GM23338 (cell line): ENCODE data around the gene TEKT5. TPM values are rescaled to one million over a fixed set of nuclear protein-coding genes. Genes with fewer than 3 reads are reported as not detected.
A peak's percentile ranks its signal among the peaks of the same experiment; 100 is the strongest.

ENCODE experiments used
- ATAC-seq: fragments of 200-7000 bp; cut with Tn5 transposase; 3 replicates; pipeline ENCODE4 v1.9.1; 2020
- DNase-seq: peaks from one replicate; pipeline ENCODE4 v3.0.0-alpha.2; 2015; ENCODE audit warnings: low spot score
- H2AFZ ChIP-seq: fragments of 200-600 bp; sonication (generic); 2 replicates; pipeline ENCODE4 v1.8.0; 2016; ENCODE audit warnings: antibody characterized with exemption, mild to moderate bottlenecking, moderate library complexity
- H3F3A ChIP-seq: fragments of 200-600 bp; sonication (generic); replicated peaks from 2 replicates; pipeline ENCODE4 v1.8.0; 2017; ENCODE audit warnings: antibody characterized with exemption, mixed run types, low read depth
- H3K27ac ChIP-seq: fragments of 200-600 bp; sonication (generic); 2 replicates; pipeline ENCODE4 v1.6.1; 2016; ENCODE audit warnings: low read depth
- H3K27me3 ChIP-seq: fragments of 200-600 bp; sonication (generic); 2 replicates; pipeline ENCODE4 v1.8.0; 2016; ENCODE audit warnings: mild to moderate bottlenecking, mixed run types, moderate library complexity; ENCODE audit not compliant: insufficient read depth
- H3K36me3 ChIP-seq: fragments of 200-600 bp; sonication (generic); 2 replicates; pipeline ENCODE4 v1.8.0; 2016; ENCODE audit warnings: mild to moderate bottlenecking; ENCODE audit not compliant: insufficient read depth
- H3K4me1 ChIP-seq: fragments of 200-600 bp; sonication (generic); 2 replicates; pipeline ENCODE4 v1.8.0; 2016; ENCODE audit warnings: mild to moderate bottlenecking, moderate library complexity; ENCODE audit not compliant: insufficient read depth
- H3K4me2 ChIP-seq: fragments of 200-600 bp; sonication (generic); 2 replicates; pipeline ENCODE4 v1.7.1; 2017; ENCODE audit warnings: mixed run types
- H3K4me3 ChIP-seq: fragments of 200-600 bp; sonication (generic); 2 replicates; pipeline ENCODE4 v1.6.1; 2016; ENCODE audit warnings: mixed run types
- H3K79me2 ChIP-seq: fragments of 200-600 bp; sonication (generic); replicated peaks from 2 replicates; pipeline ENCODE4 v1.8.0; 2017; ENCODE audit warnings: mild to moderate bottlenecking; ENCODE audit not compliant: insufficient read depth
- H3K9me2 ChIP-seq: fragments of 200-600 bp; sonication (generic); 2 replicates; pipeline ENCODE4 v1.8.0; 2017; ENCODE audit not compliant: insufficient read depth
- H4K20me1 ChIP-seq: fragments of 200-600 bp; sonication (generic); replicated peaks from 2 replicates; pipeline ENCODE4 v1.8.0; 2017; ENCODE audit warnings: mild to moderate bottlenecking; ENCODE audit not compliant: insufficient read depth
- H3K27ac Mint-ChIP-seq: 2 replicates; pipeline ENCODE4 v1.8.0; 2020; ENCODE audit warnings: inconsistent platforms, mild to moderate bottlenecking, moderate library complexity, mixed read lengths
- H3K27me3 Mint-ChIP-seq: 3 replicates; pipeline ENCODE4 v1.8.0; 2022; ENCODE audit warnings: low read depth, mild to moderate bottlenecking, moderate library complexity, mixed read lengths, inconsistent platforms; ENCODE audit not compliant: insufficient read depth, poor library complexity
- H3K36me3 Mint-ChIP-seq: 3 replicates; pipeline ENCODE4 v1.8.0; 2021; ENCODE audit warnings: low read depth, mild to moderate bottlenecking, inconsistent platforms, moderate library complexity, mixed read lengths
- H3K4me1 Mint-ChIP-seq: 3 replicates; pipeline ENCODE4 v1.8.0; 2020; ENCODE audit warnings: mild to moderate bottlenecking, inconsistent platforms, mixed read lengths
- H3K4me3 Mint-ChIP-seq: 3 replicates; pipeline ENCODE4 v1.8.0; 2021; ENCODE audit warnings: moderate library complexity, mild to moderate bottlenecking, inconsistent platforms, mixed read lengths
- H3K9me3 Mint-ChIP-seq: 3 replicates; pipeline ENCODE4 v1.8.0; 2020; ENCODE audit warnings: moderate library complexity, mild to moderate bottlenecking, inconsistent platforms, mixed read lengths
- CTCF ChIP-seq, 2 experiments: fragments of 200-600 bp in 1 of 2; sonication (generic) in 1 of 2; conservative IDR thresholded peaks; 2 replicates each; pipeline versions ENCODE4 v1.5.1 to v1.6.1; 2016 to 2017; ENCODE audit warnings: antibody characterized with exemption in 2 of 2, low read depth in 2 of 2, mild to moderate bottlenecking in 2 of 2, moderate library complexity in 1 of 2
- ETS1 ChIP-seq: IDR thresholded peaks from 2 replicates; pipeline ENCODE4 v1.6.1; 2016; ENCODE audit warnings: antibody characterized with exemption
- EZH2 ChIP-seq: fragments of 200-600 bp; sonication (generic); IDR thresholded peaks from one replicate; pipeline ENCODE4 v1.8.0; 2017; ENCODE audit warnings: antibody characterized with exemption, mild to moderate bottlenecking, low read depth; ENCODE audit not compliant: unreplicated experiment
- EZH2phosphoT487 ChIP-seq: fragments of 200-600 bp; sonication (generic); IDR thresholded peaks from one replicate; pipeline ENCODE4 v1.8.1; 2018; ENCODE audit warnings: antibody characterized with exemption; ENCODE audit not compliant: unreplicated experiment
- NANOG ChIP-seq: IDR thresholded peaks from 2 replicates; pipeline ENCODE4 v1.6.1; 2016; ENCODE audit warnings: antibody characterized with exemption, borderline replicate concordance
- ZNF114 ChIP-seq: fragments of 250-450 bp; sonication (Bioruptor Pico); IDR thresholded peaks from 2 replicates; pipeline ENCODE4 v1.5.0; 2020; ENCODE audit warnings: mild to moderate bottlenecking, moderate library complexity
- ZNF331 ChIP-seq: fragments of 250-450 bp; sonication (Bioruptor Pico); IDR thresholded peaks from 2 replicates; pipeline ENCODE4 v1.5.0; 2020; ENCODE audit warnings: low read depth, mild to moderate bottlenecking, moderate library complexity
- ZNF462 ChIP-seq: fragments of 250-450 bp; sonication (Bioruptor Pico); IDR thresholded peaks from 2 replicates; pipeline ENCODE4 v1.5.0; 2020; ENCODE audit warnings: mild to moderate bottlenecking, moderate library complexity
- polyA plus RNA-seq: library from polyadenylated mRNA; unstranded; fragments of >200 nt; fragmentation: Nextera tagmentation; extraction: Ambion mirVana; gene quantifications from 2 replicates; pipeline ENCODE4 v1.2.1, GENCODE V29; 2016
- total RNA-seq: library from RNA; depleted of rRNA; stranded (reverse); fragments of >200 nt; shearing (Covaris generic); gene quantifications from 2 replicates; pipeline ENCODE4 v1.2.3, GENCODE V29; 2014

The TEKT5 gene
- total and polyA plus RNA-seq, 2 experiments from 2014 or later: 0.52 TPM; not detected in 1

GRCh38 chr16:10644092-10644491, 50.6 kb downstream of the TEKT5 start (continued):
- no peak for TF ChIP-seq ZNF462 (CRISPR knock-in tag)
- TF ChIP-seq ETS1: no peak
- TF ChIP-seq CTCF (conservative IDR thresholded peaks at IDR 0.05; ENCODE audit: low read depth in 2 of 2): no peak

GRCh38 chr16:10642964-10643363, 51.8 kb downstream of the TEKT5 start:
- Histone ChIP-seq H2AFZ (no peak overlapping the region), H3K9me2 (no peaks in the 10 kb centered on the region), H3F3A (0 out of 2 replicates have a peak, but pooled peaks cover 5% of the 10 kb centered on the region), H3K4me3 (peak overlapping the region; percentile 2; the same call in 1 of the 2 replicates), H3K4me2 (peak overlapping the region; percentile 61), H3K79me2 (no peaks in the 10 kb centered on the region), H3K27me3 (no peaks in the 10 kb centered on the region), H3K36me3 (no peaks in the 10 kb centered on the region), H3K27ac (peak overlapping the region; percentile 82), H3K4me1 (peaks cover 18% of the 10 kb centered on the region; the same call in 1 of the 2 replicates), H4K20me1 (no peaks in the 10 kb centered on the region)
- Mint-ChIP-seq H3K9me3 (no peaks in the 10 kb centered on the region), H3K27me3 (no peaks in the 10 kb centered on the region), H3K4me3 (no peak overlapping the region), H3K27ac (peak overlapping the region; percentile 49; the same call in 1 of the 2 replicates), H3K4me1 (peaks cover 21% of the 10 kb centered on the region), H3K36me3 (no peaks in the 10 kb centered on the region)
- no peak for DNase-seq
- no peak for ATAC-seq
- TF ChIP-seq ETS1: no peak
- TF ChIP-seq EZH2: no peak
- no peak for TF ChIP-seq ZNF331
- no peak for TF ChIP-seq CTCF (conservative IDR thresholded peaks at IDR 0.05; ENCODE audit: low read depth in 2 of 2)
- no peak for TF ChIP-seq ZNF114 (CRISPR knock-in tag)
- TF ChIP-seq EZH2phosphoT487: no peak
- TF ChIP-seq NANOG: no peak
